Left renal cortex interstitium (tissue), 4 donors: ENCODE results near the gene SPIRE1. TPM values are rescaled to one million over a fixed set of nuclear protein-coding genes. Genes with fewer than 3 reads are reported as not detected.
A peak's percentile ranks its signal among the peaks of the same experiment; 100 is the strongest.

ENCODE experiments used
- DNase-seq, 4 donors: peaks; one replicate each; pipeline ENCODE4 v3.0.0-alpha.2; 2013; ENCODE audit warnings: low read depth in 4 of 4, low spot score in 2 of 4, missing footprints in 1 of 4
- polyA plus RNA-seq, 4 donors: library from polyadenylated mRNA; unstranded; fragments of 120-200 nt; gene quantifications; one replicate each; pipeline ENCODE4 v1.2.1, GENCODE V29; 2013; ENCODE audit not compliant: insufficient read length in 4 of 4

The SPIRE1 gene
- 10 to 100 TPM; 32.0 to 37.3 (median 32.3) TPM for polyA plus RNA-seq

DNA sequence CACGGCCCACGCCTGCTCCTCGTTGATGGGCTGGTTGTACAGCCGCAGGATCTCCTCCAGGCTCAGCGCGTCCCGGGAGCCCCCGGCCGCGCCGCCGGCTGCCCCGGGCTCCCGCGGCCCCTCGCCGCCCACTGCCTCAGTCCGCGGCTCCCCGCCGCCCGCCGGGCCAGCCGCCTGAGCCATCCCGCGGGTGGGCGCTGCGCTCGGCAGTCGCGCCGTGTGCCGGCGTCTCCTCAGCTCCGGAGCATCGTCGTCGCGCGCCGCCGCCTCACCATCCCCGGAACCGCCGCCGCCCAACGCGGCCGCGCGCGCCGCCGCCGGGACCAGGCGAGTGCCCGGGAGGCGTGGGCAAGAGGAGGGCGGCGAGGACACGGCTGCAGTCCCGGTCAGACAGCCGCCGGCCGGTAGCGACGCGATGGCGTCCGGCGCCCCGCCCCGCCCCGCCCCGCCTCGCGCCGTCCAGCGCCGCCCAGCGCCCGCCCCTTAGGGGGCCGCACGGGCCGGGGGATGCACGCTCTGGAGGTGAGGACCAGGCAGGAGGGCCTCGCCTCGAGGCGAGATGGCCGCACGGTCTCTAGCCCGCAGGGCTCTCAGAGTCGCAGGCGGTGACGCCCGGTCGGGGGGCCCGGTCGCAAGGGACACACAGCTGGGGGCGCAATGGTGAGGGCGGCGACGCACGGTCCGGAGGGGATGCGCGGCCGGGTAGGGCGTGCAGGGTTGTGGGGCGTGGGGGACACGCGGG is at the start of gene SPIRE1:
SPIRE1 (minus strand) TSS at position 424 of the 742 bp plus-strand sequence; CDS start at position 183, 241 bp downstream.
- DNase-seq = no peak

DNA sequence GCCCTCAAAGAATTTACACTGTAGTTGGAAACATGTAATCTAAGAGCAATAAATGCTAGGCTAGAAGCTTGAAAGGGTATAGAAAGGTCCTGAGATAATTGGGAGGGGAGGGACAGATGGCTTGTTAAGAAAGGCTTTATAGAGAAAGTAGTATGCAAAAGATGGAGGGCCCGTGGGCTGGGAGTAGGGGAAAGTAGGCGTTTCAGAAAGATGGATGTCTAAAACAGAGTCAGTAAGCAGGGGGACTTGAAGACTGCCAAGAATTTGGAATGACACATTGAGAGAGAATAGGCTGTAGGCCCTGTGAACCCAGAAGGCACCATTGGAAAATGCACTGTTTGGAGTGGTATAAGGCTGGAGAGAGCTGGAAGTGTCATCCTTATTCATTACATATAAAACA is 45.8 kb upstream of the SPIRE1 start:
- no peak for DNase-seq

DNA sequence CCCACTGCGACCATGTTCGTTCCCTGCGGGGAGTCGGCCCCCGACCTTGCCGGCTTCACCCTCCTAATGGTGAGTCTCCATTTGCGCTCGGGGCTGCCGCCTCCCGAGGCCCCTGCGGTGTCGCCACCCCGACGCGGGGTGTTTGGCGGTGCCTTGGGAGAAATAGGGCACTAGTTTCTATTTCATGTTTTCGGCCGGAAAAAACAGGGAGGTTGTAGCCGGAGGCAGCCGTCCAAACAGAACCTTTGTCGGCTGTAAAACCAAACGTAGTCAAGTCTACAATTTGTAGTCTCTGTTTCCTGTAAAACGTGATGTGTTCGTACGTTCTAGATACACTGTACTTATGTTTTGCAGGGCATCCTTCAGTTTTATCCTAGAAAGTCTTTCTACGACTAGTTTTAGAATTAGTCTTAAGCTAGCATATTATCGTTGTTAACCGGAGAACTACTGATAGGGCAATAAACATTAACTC is 45.2 kb upstream of the SPIRE1 start:
- no peak for DNase-seq

DNA sequence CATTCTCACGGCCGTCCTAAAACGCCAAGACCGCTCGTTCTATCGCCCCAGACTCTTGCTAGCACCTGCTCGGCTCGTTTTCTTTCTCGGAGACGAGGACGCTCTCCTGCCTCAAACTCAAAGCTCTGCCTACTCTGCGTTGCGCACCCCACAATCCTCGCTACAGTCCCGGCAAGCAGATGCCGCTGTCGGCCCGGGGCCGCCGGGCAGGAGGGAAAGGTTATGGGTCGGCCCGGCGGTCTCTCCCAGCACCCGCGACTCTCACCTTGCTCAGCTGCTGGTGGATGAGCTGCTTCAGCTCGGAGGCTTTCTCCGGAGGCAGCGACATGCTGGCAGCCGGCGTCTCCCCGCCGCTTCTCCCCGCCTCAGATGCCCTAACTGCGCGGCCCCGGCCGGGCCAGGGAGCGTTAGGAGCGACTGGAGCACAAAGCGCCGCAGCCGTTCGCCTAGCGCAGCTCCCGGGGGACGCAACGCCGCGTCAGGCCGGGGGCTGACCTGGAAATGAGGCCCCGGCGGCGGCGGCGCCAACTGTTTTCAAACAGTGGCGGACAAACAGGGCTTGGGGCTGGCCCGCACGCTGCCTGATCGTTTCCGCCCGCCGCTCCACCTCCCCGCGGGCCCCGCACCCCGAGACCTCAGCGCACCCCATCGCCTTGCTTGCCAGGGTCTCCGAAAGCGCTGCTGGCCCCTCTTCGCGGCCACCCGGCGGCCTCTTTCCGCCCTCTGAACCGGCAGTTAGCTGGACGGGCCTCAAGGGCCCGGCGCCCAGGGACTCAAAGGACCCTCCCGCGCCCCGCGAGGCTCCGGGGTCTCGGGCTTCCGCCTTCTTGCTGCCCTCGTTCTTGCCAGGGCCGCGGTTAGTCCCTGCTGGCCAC is 44.6 kb upstream of the SPIRE1 start, which contains the start of the genes CEP76 and PSMG2:
CEP76 (minus strand) TSS at position 503 of the 875 bp plus-strand sequence; CDS start at position 328, 175 bp downstream.
PSMG2 (plus strand) TSS at position 822 of the 875 bp plus-strand sequence. CDS start 66 bp downstream, outside the sequence.
- peak in 3 of 4 donors; percentile 79 to 85 (median 81) for DNase-seq

DNA sequence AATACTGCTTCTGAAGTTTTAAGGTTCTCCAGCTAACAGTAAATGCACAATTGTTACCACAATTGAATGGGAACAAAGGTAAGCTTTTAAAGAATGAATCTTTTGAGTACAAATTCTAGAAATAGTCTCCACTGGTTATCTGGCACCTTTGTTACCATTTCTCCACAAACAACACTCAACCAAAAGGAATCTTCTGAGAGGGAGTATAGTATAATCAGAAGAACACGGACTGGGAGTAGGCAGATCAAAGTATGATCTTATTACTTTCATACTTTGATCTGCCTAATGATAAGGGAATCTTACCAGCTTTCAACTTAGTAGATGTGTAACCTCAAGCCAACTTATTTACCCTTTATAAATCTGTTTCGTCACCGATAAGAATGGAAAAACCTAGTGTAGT is 43.3 kb upstream of the SPIRE1 start:
- no peak for DNase-seq

DNA sequence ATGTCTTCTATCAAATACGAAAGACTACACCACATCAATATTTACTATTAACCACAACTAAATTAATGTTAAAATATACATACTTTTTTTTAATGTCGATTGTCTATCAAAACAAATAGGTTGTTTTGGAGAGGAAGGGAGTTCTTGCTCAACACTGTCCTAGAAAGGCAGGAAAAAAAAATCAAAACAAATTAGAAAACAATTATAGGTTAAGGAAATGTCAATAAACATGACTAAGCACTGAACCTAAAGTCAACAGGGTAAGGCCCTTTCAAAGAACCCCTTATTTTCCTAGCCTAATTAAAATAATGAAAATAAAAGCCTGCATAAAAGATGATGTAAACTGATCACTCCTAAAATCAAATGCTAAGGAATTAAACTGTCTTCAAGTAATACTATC is 41.8 kb upstream of the SPIRE1 start:
- DNase-seq = no peak

DNA sequence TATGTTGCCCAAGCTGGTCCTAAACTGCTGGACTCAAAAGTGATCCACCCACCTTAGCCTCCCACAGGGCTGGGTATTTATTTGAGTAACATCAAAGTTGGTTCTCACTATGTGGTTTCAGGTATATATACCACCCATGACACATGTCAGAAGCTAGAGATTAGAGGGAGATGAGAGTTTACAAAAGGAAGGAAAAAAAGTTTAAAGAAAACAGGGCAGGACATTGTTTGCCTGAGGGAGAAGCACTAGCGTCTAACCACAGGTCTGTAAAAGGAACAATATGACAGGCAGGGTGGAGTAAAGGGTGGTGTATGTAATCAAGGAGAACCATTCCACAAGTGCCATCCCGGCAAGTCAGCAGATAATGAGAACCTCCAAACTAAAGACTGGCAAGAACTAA is 36.1 kb upstream of the SPIRE1 start:
- no peak for DNase-seq

DNA sequence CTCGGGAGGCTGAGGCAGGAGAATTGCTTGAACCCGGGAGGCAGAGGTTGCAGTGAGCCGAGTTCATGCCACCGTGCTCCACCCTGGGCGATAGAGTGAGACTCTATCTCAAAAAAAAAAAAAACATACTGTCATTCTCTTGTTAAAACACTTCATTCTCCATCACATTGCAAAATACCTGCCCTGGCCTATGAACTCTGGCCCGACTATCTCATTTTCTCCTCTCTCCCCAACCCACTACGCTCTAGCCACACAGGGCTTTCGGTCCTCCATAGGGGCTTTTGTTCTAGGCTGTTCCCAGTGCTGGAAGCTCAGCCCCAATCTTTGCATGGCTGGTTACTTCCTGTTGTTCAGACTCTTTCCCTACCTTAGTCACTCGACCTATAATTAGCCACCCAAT is 34.3 kb upstream of the SPIRE1 start:
- no peak for DNase-seq

DNA sequence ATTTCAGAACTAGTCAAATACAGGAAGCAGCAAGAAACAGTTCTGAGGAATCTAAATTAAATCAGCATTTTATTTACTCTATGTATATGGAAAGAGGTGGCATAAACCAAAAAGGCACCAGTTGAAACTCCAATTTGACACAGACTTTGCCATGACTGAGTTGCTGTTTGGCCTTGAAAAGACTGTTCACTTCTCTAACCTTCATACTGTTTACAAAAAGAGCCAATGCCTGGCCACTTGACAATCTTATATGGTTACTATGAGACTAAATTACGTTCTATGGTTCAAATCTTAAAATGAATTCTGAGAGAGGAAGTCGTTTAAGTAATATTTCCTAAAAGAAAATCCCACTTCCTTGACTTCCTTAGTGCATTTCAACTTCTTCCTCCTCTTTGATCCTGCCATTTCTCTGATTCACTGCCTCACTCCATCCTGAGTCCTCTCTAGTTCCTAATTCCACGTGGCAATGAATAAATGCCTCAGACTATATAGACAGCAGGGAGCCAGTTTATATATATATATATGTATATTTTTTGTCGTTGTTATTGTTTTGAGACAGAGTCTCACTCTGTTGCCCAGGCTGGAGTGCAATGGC is 31.4 kb upstream of the SPIRE1 start:
- no peak for DNase-seq

DNA sequence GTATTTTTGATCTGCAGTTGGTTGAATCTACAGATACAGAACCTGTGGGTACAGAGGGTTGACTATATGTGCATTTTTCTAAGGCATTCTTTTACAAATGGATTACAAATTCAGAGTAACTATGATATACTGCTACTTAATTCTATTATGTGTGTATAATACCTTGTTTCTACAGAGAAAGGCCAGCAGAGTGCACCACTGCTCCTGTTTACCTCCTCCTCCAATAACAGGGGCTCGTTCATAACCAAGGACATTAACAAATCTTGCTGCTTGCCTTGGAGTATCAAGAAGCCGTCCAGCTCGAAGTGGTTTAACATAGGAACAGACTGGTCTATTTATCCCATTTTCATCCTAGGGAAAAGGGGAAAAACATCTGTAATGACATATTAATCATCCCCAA is 28.2 kb upstream of the SPIRE1 start:
- no peak for DNase-seq

DNA sequence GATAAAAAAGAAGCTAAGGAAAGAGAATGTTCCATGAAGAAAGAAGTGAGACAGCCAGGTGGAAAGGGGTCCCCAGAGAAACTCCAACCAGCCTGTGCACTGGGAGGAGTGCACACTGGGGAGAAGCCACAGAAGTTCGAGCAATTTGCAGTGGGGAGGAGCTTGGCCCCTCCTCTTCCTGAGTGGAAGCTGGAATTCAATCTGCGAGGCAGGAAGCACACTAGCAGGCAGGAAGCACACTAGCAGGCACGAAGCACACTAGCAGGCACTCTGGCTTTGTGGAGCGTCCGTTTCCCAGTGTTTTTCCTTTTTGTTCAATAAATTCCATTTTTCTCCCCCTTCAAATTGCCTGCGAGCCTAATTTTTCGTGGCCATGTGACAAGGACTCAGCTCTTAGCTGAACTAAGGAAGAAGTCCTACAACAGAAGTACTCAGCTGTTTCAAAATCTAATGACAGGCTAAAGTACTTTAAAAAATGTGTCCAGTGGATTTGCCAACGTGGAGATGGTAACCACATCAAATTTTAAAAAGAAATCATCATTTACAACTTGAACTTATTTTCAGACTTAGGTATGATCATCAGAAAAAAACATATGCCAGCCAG is 21.4 kb upstream of the SPIRE1 start:
- no peak for DNase-seq

DNA sequence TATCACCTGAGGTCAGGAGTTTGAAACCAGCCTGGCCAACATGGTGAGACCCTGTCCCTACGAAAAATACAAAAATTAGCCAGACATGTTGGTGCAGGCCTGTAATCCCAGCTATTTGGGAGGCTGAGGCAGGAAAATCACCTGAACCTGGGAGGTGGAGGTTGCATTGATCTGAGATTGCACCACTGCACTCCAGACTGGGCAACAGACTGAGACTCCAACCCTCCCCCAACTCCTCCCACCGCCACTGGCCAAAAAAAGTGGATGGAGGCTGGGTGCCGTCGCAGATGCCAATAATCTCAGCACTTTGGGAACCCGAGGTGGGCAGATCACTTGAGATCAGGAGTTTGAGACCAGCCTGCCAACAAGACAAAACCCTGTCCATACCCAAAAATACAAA is 10.1 kb upstream of the SPIRE1 start:
- DNase-seq = no peak

DNA sequence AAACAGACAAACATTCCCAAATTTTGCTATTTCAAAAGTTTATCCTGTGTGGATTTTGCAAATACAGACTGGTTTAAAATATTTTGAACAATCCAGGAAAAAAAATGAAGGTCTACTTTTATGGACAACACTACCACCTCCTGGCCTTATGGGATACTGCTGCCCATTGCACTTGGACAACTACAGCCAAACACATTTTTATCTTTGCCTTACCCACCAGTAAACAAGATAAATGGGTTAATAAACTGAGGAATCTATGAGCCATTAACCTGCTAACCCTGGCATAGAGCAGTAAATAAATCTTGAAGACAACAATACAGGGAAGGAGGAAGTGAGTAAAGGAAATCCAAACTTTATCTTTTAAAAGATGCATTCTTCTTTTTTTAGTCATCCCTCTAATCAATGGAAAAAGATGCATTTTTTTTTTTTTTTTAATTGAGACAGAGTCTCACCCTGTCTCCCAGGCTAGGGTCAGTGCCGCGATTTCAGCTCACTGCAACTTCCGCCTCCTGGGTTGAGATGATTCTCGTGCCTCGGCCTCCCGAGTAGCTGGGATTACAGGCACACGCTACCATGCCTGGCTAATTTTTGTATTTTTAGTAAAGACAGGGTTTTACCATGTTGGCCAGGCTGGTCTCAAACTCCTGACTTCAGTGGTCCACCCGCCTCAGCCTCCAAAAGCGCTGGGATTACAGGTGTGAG is 2.1 kb upstream of the SPIRE1 start:
- peak in 1 of 4 donors; percentile 67 for DNase-seq

DNA sequence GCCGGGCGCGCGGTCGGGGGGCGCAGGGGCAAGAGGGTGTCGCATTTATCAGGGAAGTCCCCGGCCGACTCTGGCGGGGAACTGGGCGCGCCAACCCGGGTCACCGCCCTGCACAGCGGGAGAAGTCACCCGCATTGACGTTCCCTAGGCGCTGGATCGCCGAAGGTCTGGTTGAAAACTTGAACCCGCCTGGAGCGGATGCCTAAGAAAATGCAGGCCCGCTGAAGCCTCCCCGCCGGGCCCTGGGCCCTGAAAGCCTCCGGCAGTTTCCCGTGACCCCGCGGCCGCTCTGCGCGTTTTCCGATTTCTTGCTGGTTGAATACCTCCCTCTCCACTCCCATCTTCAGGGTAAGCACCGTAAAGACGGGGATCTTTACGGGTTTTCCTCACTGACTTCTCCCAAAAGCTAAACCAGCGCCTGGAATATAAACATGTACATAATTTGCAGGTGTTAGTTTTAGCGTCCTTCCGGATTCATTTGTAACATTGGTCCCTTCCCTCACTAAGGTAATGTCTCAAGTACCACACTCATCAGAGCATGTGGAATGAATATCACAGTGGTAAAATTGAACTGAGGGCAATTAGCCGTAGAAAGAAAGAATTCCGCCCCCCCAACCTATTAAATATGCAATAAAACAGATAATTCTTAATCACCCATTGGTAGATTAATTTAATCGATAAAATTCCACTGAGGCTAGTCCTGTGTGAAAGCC is 675 bp upstream of the SPIRE1 start:
- DNase-seq = no peak

DNA sequence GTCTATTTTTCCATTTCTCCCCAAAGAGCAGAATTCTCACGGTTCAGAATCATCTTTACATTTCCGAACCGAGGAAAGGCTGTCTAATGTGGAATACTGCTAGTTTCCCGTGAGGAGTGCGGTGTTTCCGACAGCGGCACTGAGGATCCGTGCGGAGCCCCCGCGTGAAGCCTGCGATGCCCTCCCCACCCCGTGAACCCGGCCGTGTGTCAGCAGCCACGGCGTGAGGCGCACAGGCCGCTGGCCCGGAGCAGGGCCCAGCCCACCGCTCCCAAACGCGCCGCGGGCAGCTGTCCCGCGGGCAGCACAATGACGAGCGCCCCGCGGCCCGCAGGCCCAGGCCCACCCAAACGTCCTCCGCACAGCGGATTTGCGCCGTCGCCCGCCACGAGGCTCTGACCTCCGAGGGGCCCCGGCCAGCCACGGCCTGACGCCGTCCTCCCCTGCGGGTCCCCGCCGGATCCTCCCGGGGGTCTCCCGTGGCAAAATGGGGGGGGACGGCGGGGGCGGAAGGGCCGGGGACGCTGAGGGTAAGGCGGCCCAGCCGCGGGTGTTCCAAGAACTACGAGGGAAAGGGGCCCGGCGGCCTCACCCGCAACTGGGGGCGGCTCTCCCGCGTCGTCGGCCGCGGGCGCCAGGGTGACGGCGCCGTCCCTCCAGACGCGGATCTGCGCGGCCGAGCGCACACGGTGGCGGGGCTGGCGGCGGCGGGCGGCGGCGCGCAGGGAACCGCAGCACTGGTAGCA is 796 bp downstream of the SPIRE1 start:
- DNase-seq = no peak

DNA sequence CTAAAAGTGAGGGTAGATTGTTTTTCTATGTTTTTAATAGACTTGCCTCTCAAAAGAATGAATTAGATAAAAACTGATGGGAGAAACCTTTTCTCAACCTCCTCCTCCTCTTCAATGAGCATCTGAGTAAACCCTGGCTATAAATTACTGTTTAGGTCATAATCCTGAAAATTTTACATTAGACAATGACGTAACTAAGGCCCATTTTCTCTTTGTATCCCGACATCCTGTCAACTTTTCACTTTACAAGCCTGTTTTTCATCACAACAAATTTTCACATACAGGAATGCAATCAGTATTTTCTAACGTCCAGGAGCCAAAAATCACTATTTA is 1.3 kb downstream of the SPIRE1 start:
- no peak for DNase-seq

DNA sequence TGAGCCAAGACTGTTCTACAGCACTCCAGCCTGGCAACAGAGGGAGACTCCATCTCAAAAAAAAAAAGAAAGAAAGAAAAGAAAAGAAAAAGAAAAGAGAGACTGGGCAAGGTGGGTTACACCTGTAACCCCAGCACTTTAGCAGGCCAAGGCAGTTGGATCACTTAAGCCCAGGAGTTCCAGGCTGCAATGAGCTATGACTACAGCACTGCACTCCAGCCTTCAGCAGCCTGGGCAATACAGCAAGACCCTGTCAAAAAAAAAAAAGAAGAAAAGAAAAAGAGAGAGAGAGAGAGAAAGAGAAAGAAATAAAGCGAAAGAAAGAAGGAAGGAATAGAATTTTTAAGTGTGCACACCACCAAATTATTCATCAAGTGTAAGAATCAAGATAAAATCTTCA is 2.9 kb downstream of the SPIRE1 start:
- no peak for DNase-seq

DNA sequence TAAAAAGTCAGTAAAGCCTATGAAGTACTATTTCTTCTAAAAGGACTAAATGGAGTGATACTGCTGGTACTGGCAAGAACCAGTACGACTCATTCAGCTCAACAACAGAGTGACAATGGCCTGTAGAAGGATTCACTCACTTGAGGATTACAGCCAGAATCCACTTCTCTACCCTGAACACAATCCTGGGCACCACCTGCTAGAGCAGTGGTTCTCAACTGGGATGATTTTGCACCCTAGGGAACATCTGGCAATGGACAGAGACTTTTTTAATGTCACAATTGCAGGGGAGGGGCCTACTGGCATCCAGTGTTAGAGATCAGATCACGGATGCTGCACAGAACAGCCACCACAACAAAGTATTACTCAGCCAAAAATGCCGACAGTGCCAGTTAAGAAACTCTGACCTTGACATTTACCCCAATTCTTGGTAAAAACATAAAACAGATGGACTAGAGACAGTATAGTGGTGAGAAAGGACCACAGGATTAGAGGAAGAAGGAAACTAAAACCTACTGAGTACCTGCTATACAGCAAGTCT is 5.0 kb downstream of the SPIRE1 start:
- no peak for DNase-seq
